H9 (cell line): ENCODE data around the gene ZNF774. TPM values are rescaled to one million over a fixed set of nuclear protein-coding genes. Genes with fewer than 3 reads are reported as not detected.

Experiments
- DNase-seq: peaks from one replicate; pipeline ENCODE4 v3.0.0-alpha.2; 2017
- H2AFZ ChIP-seq: one replicate; pipeline ENCODE4 v1.6.1; 2013; ENCODE audit warnings: mild to moderate bottlenecking, low read length, control low read depth, moderate library complexity
- H2AK5ac ChIP-seq: 2 replicates; pipeline ENCODE4 v1.6.1; 2013; ENCODE audit warnings: low read length, control low read depth, mixed read lengths; ENCODE audit not compliant: insufficient read length
- H2BK120ac ChIP-seq: one replicate; pipeline ENCODE4 v1.6.1; 2013; ENCODE audit warnings: low read depth, mild to moderate bottlenecking, low read length, control low read depth, inconsistent platforms; ENCODE audit not compliant: poor library complexity, severe bottlenecking
- H2BK12ac ChIP-seq: 2 replicates; pipeline ENCODE4 v1.6.1; 2013; ENCODE audit warnings: low read length, control low read depth, mixed read lengths, low read depth; ENCODE audit not compliant: insufficient read length
- H2BK15ac ChIP-seq: 2 replicates; pipeline ENCODE4 v1.6.1; 2013; ENCODE audit warnings: low read depth, low read length, control low read depth
- H2BK20ac ChIP-seq: one replicate; pipeline ENCODE4 v1.6.1; 2013; ENCODE audit warnings: low read depth, mild to moderate bottlenecking, low read length, control low read depth, inconsistent platforms; ENCODE audit not compliant: poor library complexity, severe bottlenecking
- H2BK5ac ChIP-seq: 2 replicates; pipeline ENCODE4 v1.6.1; 2013; ENCODE audit warnings: low read length, control low read depth, mixed read lengths; ENCODE audit not compliant: insufficient read length
- H3K14ac ChIP-seq: 2 replicates; pipeline ENCODE4 v1.6.1; 2013; ENCODE audit warnings: low read length, control low read depth; ENCODE audit not compliant: insufficient read depth
- H3K18ac ChIP-seq: 2 replicates; pipeline ENCODE4 v1.6.1; 2013; ENCODE audit warnings: low read depth, mild to moderate bottlenecking, mixed read lengths, low read length, control low read depth; ENCODE audit not compliant: insufficient read length
- H3K23ac ChIP-seq: 2 replicates; pipeline ENCODE4 v1.6.1; 2013; ENCODE audit warnings: low read length, control low read depth, mixed read lengths, low read depth; ENCODE audit not compliant: insufficient read length
- H3K23me2 ChIP-seq: 2 replicates; pipeline ENCODE4 v1.6.1; 2013; ENCODE audit warnings: low read depth, mild to moderate bottlenecking, mixed read lengths, low read length, control low read depth; ENCODE audit not compliant: insufficient read length, poor library complexity, severe bottlenecking
- H3K27ac ChIP-seq: 2 replicates; pipeline ENCODE4 v1.5.1; 2013; ENCODE audit warnings: low read length, control low read depth, mixed read lengths, low read depth; ENCODE audit not compliant: insufficient read length
- H3K27me3 ChIP-seq: 2 replicates; pipeline ENCODE4 v1.6.1; 2013; ENCODE audit warnings: low read length, control low read depth, inconsistent platforms; ENCODE audit not compliant: insufficient read depth
- H3K4ac ChIP-seq: 2 replicates; pipeline ENCODE4 v1.6.1; 2013; ENCODE audit warnings: low read depth, mild to moderate bottlenecking, control low read depth, inconsistent platforms, low read length, moderate library complexity
- H3K4me1 ChIP-seq: 2 replicates; pipeline ENCODE4 v1.6.1; 2013; ENCODE audit warnings: low read length, control low read depth, inconsistent platforms; ENCODE audit not compliant: insufficient read depth
- H3K4me2 ChIP-seq: 2 replicates; pipeline ENCODE4 v1.6.1; 2013; ENCODE audit warnings: low read length, control low read depth, mixed read lengths; ENCODE audit not compliant: insufficient read length, insufficient read depth
- H3K56ac ChIP-seq: 2 replicates; pipeline ENCODE4 v1.6.1; 2013; ENCODE audit warnings: low read depth, mild to moderate bottlenecking, mixed read lengths, low read length, control low read depth; ENCODE audit not compliant: insufficient read length
- H3K79me1 ChIP-seq: 2 replicates; pipeline ENCODE4 v1.6.1; 2013; ENCODE audit warnings: low read depth, mild to moderate bottlenecking, moderate library complexity, low read length, control low read depth, inconsistent platforms; ENCODE audit not compliant: insufficient read depth, poor library complexity, severe bottlenecking
- H3K79me2 ChIP-seq: 2 replicates; pipeline ENCODE4 v1.6.1; 2013; ENCODE audit warnings: low read length, control low read depth, inconsistent platforms; ENCODE audit not compliant: insufficient read depth
- H3K9ac ChIP-seq: 2 replicates; pipeline ENCODE4 v1.6.1; 2013; ENCODE audit warnings: low read length, control low read depth, mixed read lengths; ENCODE audit not compliant: insufficient read length; ENCODE audit errors: extremely low read depth
- H3K9me3 ChIP-seq: one replicate; pipeline ENCODE4 v1.6.1; 2013; ENCODE audit warnings: low read depth, low read length, inconsistent platforms; ENCODE audit not compliant: control insufficient read depth
- H3T11ph ChIP-seq: one replicate; pipeline ENCODE4 v1.6.1; 2013; ENCODE audit warnings: mild to moderate bottlenecking, low read length, control low read depth, inconsistent platforms
- H4K20me1 ChIP-seq: one replicate; pipeline ENCODE4 v1.6.1; 2013; ENCODE audit not compliant: control insufficient read depth, insufficient read length, insufficient read depth
- H4K5ac ChIP-seq: 2 replicates; pipeline ENCODE4 v1.6.1; 2013; ENCODE audit warnings: low read depth, mild to moderate bottlenecking, mixed read lengths, low read length, control low read depth; ENCODE audit not compliant: insufficient read length
- H4K8ac ChIP-seq: replicated peaks from 2 replicates; pipeline ENCODE4 v1.6.1; 2013; ENCODE audit warnings: low read length, control low read depth, mixed read lengths, low read depth; ENCODE audit not compliant: insufficient read length
- H4K91ac ChIP-seq: 2 replicates; pipeline ENCODE4 v1.6.1; 2013; ENCODE audit warnings: low read depth, mild to moderate bottlenecking, moderate library complexity, mixed read lengths, low read length, control low read depth; ENCODE audit not compliant: insufficient read length
- H3K27ac Mint-ChIP-seq, 3 experiments: 2 replicates in 2 of 3; 3 replicates in 1 of 3; pipeline ENCODE4 v1.8.0; 2020 to 2021; ENCODE audit warnings: mixed read lengths in 3 of 3, mild to moderate bottlenecking in 1 of 3, moderate library complexity in 1 of 3
- H3K27me3 Mint-ChIP-seq: 2 replicates; pipeline ENCODE4 v1.8.0; 2021; ENCODE audit warnings: low read depth, mild to moderate bottlenecking, moderate library complexity, mixed read lengths
- H3K36me3 Mint-ChIP-seq, 3 experiments: 2 replicates in 2 of 3; 3 replicates in 1 of 3; pipeline ENCODE4 v1.8.0; 2020 to 2021; ENCODE audit warnings: low read depth in 3 of 3, mixed read lengths in 3 of 3; ENCODE audit not compliant: insufficient read depth in 1 of 3
- H3K4me1 Mint-ChIP-seq, 2 experiments: 2 replicates each; pipeline ENCODE4 v1.8.0; 2020; ENCODE audit warnings: mixed read lengths in 2 of 2
- H3K4me3 Mint-ChIP-seq, 2 experiments: 2 replicates in 1 of 2; 3 replicates in 1 of 2; pipeline ENCODE4 v1.8.0; 2020 to 2021; ENCODE audit warnings: mild to moderate bottlenecking in 2 of 2, mixed read lengths in 2 of 2, moderate library complexity in 1 of 2
- H3K9me3 Mint-ChIP-seq, 2 experiments: 2 replicates in 1 of 2; 3 replicates in 1 of 2; pipeline ENCODE4 v1.8.0; 2020; ENCODE audit warnings: mild to moderate bottlenecking in 2 of 2, mixed read lengths in 2 of 2, moderate library complexity in 1 of 2
- WGBS: extraction: QIAGEN DNeasy Blood & Tissue Kit; methylation state at CpG from one replicate; pipeline ENCODE4 v1.1.7; 2013; ENCODE audit warnings: missing lambda C conversion rate, low lambda C conversion rate, mixed read lengths; ENCODE audit not compliant: insufficient read length; ENCODE audit errors: extremely low coverage; 5-methylcytosine and 5-hydroxymethylcytosine counted together
- total RNA-seq: library from RNA; stranded (reverse); gene quantifications from 2 replicates; pipeline ENCODE4 v1.2.1, GENCODE V29; 2021
- TF ChIP-seq, protein P1 (sequence below): fragments of 200-600 bp; sonication (generic); conservative IDR thresholded peaks from 3 replicates; pipeline ENCODE4 v1.8.0; 2021; ENCODE audit warnings: antibody characterized with exemption, mild to moderate bottlenecking

The ZNF774 gene
- total RNA-seq, 1 experiment from 2014 or later, result 2.5 TPM

DNA sequence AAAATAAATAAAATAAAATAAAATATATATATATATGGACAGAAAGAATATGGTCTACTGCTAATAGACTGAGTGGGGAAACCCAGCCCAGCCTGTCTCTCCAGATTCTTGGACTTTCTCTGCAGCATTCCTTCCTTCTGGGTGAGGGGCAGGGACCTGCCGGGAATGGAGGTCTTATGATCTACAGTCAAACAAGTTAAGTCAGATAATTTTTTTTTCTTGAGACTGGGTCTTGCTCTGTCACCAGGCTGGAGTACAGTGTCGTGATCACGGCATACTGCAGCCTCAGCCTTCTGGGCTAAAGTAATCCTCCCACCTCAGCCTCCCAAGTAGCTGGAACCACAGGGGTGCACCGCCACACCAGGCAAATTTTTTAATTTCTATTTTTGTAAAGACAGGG lies 33.5 kb upstream of the ZNF774 start:
- H3K36me3 Mint-ChIP-seq, result no peaks in the 10 kb centered on the region
- H3K27ac Mint-ChIP-seq, result no peak overlapping the region; a peak in 1 of 7 replicates
- no peak overlapping the region for H3K14ac ChIP-seq

More for the DNA sequence above, 33.5 kb upstream of the ZNF774 start:
- H3T11ph ChIP-seq, result no peak overlapping the region
- no peaks in the 10 kb centered on the region for H3K9me3 ChIP-seq
- H2BK120ac ChIP-seq, result no peak overlapping the region
- H4K20me1 ChIP-seq, result no peaks in the 10 kb centered on the region
- no peak overlapping the region for H2BK20ac ChIP-seq
- H3K9me3 Mint-ChIP-seq, result no peaks in the 10 kb centered on the region
- no peak for DNase-seq
- H3K79me2 ChIP-seq, result no peaks in the 10 kb centered on the region
- H4K91ac ChIP-seq, result no peak overlapping the region
- H4K8ac ChIP-seq, result no peak overlapping the region
- H3K4me3 Mint-ChIP-seq, result no peak overlapping the region
- no CpG with 5 or more reads among the region's 4 CpGs for WGBS
- H3K23ac ChIP-seq, result no peak overlapping the region
- H3K27me3 ChIP-seq, result no peaks in the 10 kb centered on the region
- H2BK5ac ChIP-seq, result no peak overlapping the region
- no peaks in the 10 kb centered on the region for H3K79me1 ChIP-seq
- H4K5ac ChIP-seq, result no peak overlapping the region
- no peak overlapping the region for H2BK12ac ChIP-seq
- H2BK15ac ChIP-seq, result no peak overlapping the region
- peaks cover 3% of the 10 kb centered on the region for H3K23me2 ChIP-seq
- H3K27me3 Mint-ChIP-seq, result no peaks in the 10 kb centered on the region
- no peak overlapping the region for H3K18ac ChIP-seq
- H3K4ac ChIP-seq, result no peak overlapping the region
- H3K4me2 ChIP-seq, result no peak overlapping the region
- TF ChIP-seq, protein P1, sequence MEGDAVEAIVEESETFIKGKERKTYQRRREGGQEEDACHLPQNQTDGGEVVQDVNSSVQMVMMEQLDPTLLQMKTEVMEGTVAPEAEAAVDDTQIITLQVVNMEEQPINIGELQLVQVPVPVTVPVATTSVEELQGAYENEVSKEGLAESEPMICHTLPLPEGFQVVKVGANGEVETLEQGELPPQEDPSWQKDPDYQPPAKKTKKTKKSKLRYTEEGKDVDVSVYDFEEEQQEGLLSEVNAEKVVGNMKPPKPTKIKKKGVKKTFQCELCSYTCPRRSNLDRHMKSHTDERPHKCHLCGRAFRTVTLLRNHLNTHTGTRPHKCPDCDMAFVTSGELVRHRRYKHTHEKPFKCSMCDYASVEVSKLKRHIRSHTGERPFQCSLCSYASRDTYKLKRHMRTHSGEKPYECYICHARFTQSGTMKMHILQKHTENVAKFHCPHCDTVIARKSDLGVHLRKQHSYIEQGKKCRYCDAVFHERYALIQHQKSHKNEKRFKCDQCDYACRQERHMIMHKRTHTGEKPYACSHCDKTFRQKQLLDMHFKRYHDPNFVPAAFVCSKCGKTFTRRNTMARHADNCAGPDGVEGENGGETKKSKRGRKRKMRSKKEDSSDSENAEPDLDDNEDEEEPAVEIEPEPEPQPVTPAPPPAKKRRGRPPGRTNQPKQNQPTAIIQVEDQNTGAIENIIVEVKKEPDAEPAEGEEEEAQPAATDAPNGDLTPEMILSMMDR, result no peak
- no peak overlapping the region for H3K9ac ChIP-seq
- no peak overlapping the region for H3K56ac ChIP-seq
- H2AFZ ChIP-seq, result no peak overlapping the region
- H3K4me1 Mint-ChIP-seq, result peaks cover 10 to 13% of the 10 kb centered on the region in 2 experiments
- no peak overlapping the region for H3K27ac ChIP-seq
- H2AK5ac ChIP-seq, result no peak overlapping the region
- H3K4me1 ChIP-seq, result no peaks in the 10 kb centered on the region
